GM12878 (cell line): ENCODE results near the gene INF2. TPM values are rescaled to one million over a fixed set of nuclear protein-coding genes. Genes with fewer than 3 reads are reported as not detected.

ENCODE experiments used
- ATF3 ChIP-seq: IDR thresholded peaks from 2 replicates; pipeline ENCODE4 v1.6.1; 2011; ENCODE audit warnings: low read depth, mild to moderate bottlenecking, low read length, moderate library complexity, borderline replicate concordance; ENCODE audit errors: extremely low read depth
- E2F4 ChIP-seq: IDR thresholded peaks from 2 replicates; pipeline ENCODE4 v1.6.1; 2012; ENCODE audit warnings: low read depth, low read length, improper control_type of control experiment
- EED ChIP-seq: sonication (generic); IDR thresholded peaks from 2 replicates; pipeline ENCODE4 v1.6.1; 2016; ENCODE audit warnings: antibody characterized with exemption, low read depth
- HDAC2 ChIP-seq: fragments of 200-600 bp; sonication (generic); IDR thresholded peaks from 2 replicates; pipeline ENCODE4 v1.6.1; 2017
- HSF1 ChIP-seq: fragments of 150-350 bp; IDR thresholded peaks from 2 replicates; pipeline ENCODE4 v1.6.1; 2014; ENCODE audit warnings: mild to moderate bottlenecking, low read depth, low read length
- KDM1A ChIP-seq: fragments of 200-600 bp; sonication (generic); IDR thresholded peaks from 2 replicates; pipeline ENCODE4 v1.6.1; 2016; ENCODE audit warnings: borderline replicate concordance
- MEF2A ChIP-seq: IDR thresholded peaks from 2 replicates; pipeline ENCODE4 v1.6.1; 2011; ENCODE audit warnings: low read depth, mild to moderate bottlenecking, low read length, moderate library complexity; ENCODE audit not compliant: insufficient read depth
- MXI1 ChIP-seq: fragments of 150-350 bp; IDR thresholded peaks from 2 replicates; pipeline ENCODE4 v1.6.1; 2011; ENCODE audit warnings: low read depth, mild to moderate bottlenecking, inconsistent platforms, low read length, improper control_type of control experiment
- NR2C2 ChIP-seq: IDR thresholded peaks from 2 replicates; pipeline ENCODE4 v1.6.1; 2011; ENCODE audit warnings: borderline replicate concordance, low read depth; ENCODE audit not compliant: control insufficient read depth, insufficient read length
- POLR2A ChIP-seq: IDR thresholded peaks from 2 replicates; pipeline ENCODE4 v1.6.1; 2011; ENCODE audit warnings: low read depth, mild to moderate bottlenecking, low read length
- PRDM15 ChIP-seq: fragments of 450-650 bp; formaldehyde crosslinking; IDR thresholded peaks from 2 replicates; pipeline ENCODE4 v1.4.0; 2020; ENCODE audit warnings: mild to moderate bottlenecking, moderate library complexity
- RAD51 ChIP-seq: fragments of 450-650 bp; IDR thresholded peaks from 2 replicates; pipeline ENCODE4 v1.6.1; 2016; ENCODE audit warnings: moderate library complexity, mild to moderate bottlenecking, inconsistent platforms
- REST ChIP-seq: IDR thresholded peaks from 2 replicates; pipeline ENCODE4 v1.6.1; 2012; ENCODE audit warnings: mild to moderate bottlenecking, low read depth, low read length
- SKIL ChIP-seq: fragments of 450-650 bp; IDR thresholded peaks from 2 replicates; pipeline ENCODE4 v1.6.1; 2017; ENCODE audit warnings: mild to moderate bottlenecking, low read depth, inconsistent platforms; ENCODE audit not compliant: poor library complexity, severe bottlenecking
- SREBF1 ChIP-seq: IDR thresholded peaks from 2 replicates; pipeline ENCODE4 v1.6.1; 2012; ENCODE audit warnings: mild to moderate bottlenecking, low read length
- STAT1 ChIP-seq: fragments of 450-650 bp; conservative IDR thresholded peaks from 2 replicates; pipeline ENCODE4 v1.6.1; 2014; ENCODE audit warnings: antibody characterized with exemption, mild to moderate bottlenecking
- polyA plus RNA-seq, 11 experiments: library from polyadenylated mRNA; depleted of rRNA in 4 of 11; unstranded in 6 of 11; stranded (reverse) in 5 of 11; fragments of >200 nt; fragmentation: Nextera tagmentation in 4 of 11; fragmentation: Illumina TruSeq in 1 of 11; extraction: Ambion mirVana in 4 of 11; extraction: Trizol in 1 of 11; gene quantifications; 1 replicate in 1 of 11; 2 replicates in 10 of 11; pipeline versions ENCODE4 v1.2.1 to v1.2.3, GENCODE V29; 2011 to 2016; ENCODE audit warnings: inconsistent platforms in 2 of 11, missing spikeins in 2 of 11, low read depth in 1 of 11
- total RNA-seq, 4 experiments: library from RNA; depleted of rRNA in 3 of 4; stranded (reverse); fragments of >200 nt in 3 of 4; fragmentation: Illumina TruSeq in 1 of 4; extraction: Trizol in 1 of 4; gene quantifications; 2 replicates each; pipeline versions ENCODE4 v1.2.1 to v1.2.3, GENCODE V29; 2013 to 2021

The INF2 gene
- total and polyA plus RNA-seq, 10 of the 15 experiments (the other 5 are each of a cell fraction or from before 2014, with no cell fraction given), result 0.72 to 43.2 (median 8.3) TPM

- peak; percentile 36; the same call in 1 of the 2 replicates for TF ChIP-seq ATF3
- TF ChIP-seq EED, result no peak
- TF ChIP-seq RAD51, result no peak
- no peak for TF ChIP-seq NR2C2
- no peak for TF ChIP-seq SKIL
- no peak for TF ChIP-seq PRDM15
- peak; percentile 82 for TF ChIP-seq MXI1
- TF ChIP-seq HDAC2, result no peak
- TF ChIP-seq STAT1, result no peak
- no peak for TF ChIP-seq HSF1
- no peak for TF ChIP-seq SREBF1
- TF ChIP-seq POLR2A, result peak; percentile 98
- no peak for TF ChIP-seq KDM1A
- peak; percentile 73; the same call in 1 of the 2 replicates for TF ChIP-seq E2F4
- no peak for TF ChIP-seq REST
- TF ChIP-seq MEF2A, result no peak
Measured at GRCh38 chr14:104752735-104753527, 63.5 kb downstream of the INF2 start, which contains the start of gene SIVA1 (continued).
